Neural crest cell (in vitro differentiated cells): ENCODE data around the gene MESP1. TPM values are rescaled to one million over a fixed set of nuclear protein-coding genes. Genes with fewer than 3 reads are reported as not detected.

Source experiments
- DNase-seq: peaks from one replicate; pipeline ENCODE4 v3.0.0; 2021; ENCODE audit warnings: low read depth, mixed read lengths, low spot score
- H3K27ac Mint-ChIP-seq: one replicate; pipeline ENCODE4 v1.8.0; 2021; ENCODE audit warnings: mild to moderate bottlenecking, mixed read lengths; ENCODE audit not compliant: unreplicated experiment
- H3K27me3 Mint-ChIP-seq: 2 replicates; pipeline ENCODE4 v1.8.0; 2021; ENCODE audit warnings: low read depth, mild to moderate bottlenecking, mixed read lengths
- H3K36me3 Mint-ChIP-seq: 2 replicates; pipeline ENCODE4 v1.8.0; 2021; ENCODE audit warnings: low read depth, mild to moderate bottlenecking, mixed read lengths
- H3K4me1 Mint-ChIP-seq: 2 replicates; pipeline ENCODE4 v1.8.0; 2021; ENCODE audit warnings: mixed read lengths
- H3K4me3 Mint-ChIP-seq: one replicate; pipeline ENCODE4 v1.8.0; 2021; ENCODE audit warnings: mild to moderate bottlenecking, mixed read lengths
- H3K9me3 Mint-ChIP-seq: 2 replicates; pipeline ENCODE4 v1.8.0; 2021; ENCODE audit warnings: mixed read lengths
- total RNA-seq: library from RNA; stranded (reverse); gene quantifications from 2 replicates; pipeline ENCODE4 v1.2.1, GENCODE V29; 2021
- TF ChIP-seq, protein P1 (sequence below): fragments of 200-600 bp; sonication (generic); conservative IDR thresholded peaks from 2 replicates; pipeline ENCODE4 v1.5.0; 2021; ENCODE audit warnings: antibody characterized with exemption, mild to moderate bottlenecking

Gene MESP1
- total RNA-seq, 1 donor from 2014 or later: 2.3 TPM

GRCh38 chr15:89767411-89767915, 16.4 kb upstream of the MESP1 start:
- Mint-ChIP-seq H3K9me3 (peaks cover 3% of the 10 kb centered on the region), H3K4me1 (no peaks in the 10 kb centered on the region), H3K36me3 (no peaks in the 10 kb centered on the region), H3K27me3 (no peaks in the 10 kb centered on the region), H3K27ac (no peak overlapping the region), H3K4me3 (no peak overlapping the region)
- TF ChIP-seq, protein P1, sequence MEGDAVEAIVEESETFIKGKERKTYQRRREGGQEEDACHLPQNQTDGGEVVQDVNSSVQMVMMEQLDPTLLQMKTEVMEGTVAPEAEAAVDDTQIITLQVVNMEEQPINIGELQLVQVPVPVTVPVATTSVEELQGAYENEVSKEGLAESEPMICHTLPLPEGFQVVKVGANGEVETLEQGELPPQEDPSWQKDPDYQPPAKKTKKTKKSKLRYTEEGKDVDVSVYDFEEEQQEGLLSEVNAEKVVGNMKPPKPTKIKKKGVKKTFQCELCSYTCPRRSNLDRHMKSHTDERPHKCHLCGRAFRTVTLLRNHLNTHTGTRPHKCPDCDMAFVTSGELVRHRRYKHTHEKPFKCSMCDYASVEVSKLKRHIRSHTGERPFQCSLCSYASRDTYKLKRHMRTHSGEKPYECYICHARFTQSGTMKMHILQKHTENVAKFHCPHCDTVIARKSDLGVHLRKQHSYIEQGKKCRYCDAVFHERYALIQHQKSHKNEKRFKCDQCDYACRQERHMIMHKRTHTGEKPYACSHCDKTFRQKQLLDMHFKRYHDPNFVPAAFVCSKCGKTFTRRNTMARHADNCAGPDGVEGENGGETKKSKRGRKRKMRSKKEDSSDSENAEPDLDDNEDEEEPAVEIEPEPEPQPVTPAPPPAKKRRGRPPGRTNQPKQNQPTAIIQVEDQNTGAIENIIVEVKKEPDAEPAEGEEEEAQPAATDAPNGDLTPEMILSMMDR: no peak
- no peak for DNase-seq

- Mint-ChIP-seq H3K27ac (no peak overlapping the region), H3K4me1 (no peaks in the 10 kb centered on the region), H3K9me3 (peaks cover 3% of the 10 kb centered on the region), H3K4me3 (no peak overlapping the region), H3K36me3 (no peaks in the 10 kb centered on the region), H3K27me3 (no peaks in the 10 kb centered on the region)
- no peak for DNase-seq
- TF ChIP-seq, protein P1: no peak
Observed at GRCh38 chr15:89766357-89767311, 15.6 kb upstream of the MESP1 start.

DNA sequence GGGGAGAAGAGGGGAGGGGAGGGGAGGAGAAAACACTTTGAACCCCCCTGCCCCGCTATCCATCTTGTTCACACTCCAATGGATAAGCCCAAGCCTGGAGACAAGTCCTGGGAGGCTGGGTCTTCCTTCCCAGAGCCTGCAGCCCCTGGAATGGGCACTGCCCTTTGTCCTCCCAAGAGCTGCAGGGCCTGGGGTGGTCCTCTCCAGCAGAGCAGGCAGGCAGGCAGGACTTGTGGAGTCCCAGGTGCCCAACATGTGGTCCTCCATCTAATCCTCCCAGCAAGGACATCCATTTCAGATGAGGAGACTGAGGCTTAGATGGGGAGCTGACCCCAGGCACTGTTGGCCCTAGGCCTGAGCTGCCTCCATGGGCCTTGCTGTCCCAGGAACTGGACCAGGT, 14.6 kb upstream of the MESP1 start:
- Mint-ChIP-seq H3K4me3 (no peak overlapping the region), H3K36me3 (no peaks in the 10 kb centered on the region), H3K27ac (no peak overlapping the region), H3K9me3 (peaks cover 3% of the 10 kb centered on the region), H3K27me3 (no peaks in the 10 kb centered on the region), H3K4me1 (no peaks in the 10 kb centered on the region)
- TF ChIP-seq, protein P1: no peak
- DNase-seq: no peak

DNA sequence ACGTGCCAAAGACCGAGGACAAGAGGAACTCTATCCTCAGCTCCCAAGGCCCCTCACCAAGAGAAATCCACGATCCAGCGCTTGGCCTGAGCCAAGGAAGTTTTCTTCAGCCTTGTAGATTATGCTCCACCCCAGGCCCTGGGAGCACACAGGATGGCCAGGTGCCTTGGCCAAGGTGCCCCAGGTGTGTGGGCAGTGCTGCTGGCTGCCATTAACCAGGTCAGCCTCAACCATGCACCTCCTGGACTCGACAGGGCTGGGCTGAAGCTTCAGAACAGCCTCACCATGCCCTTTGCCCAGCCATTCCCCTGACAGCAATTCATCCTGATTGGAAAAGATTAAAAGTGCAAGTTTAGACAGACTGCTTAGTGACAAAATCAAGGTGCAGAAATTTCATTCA, 10.9 kb upstream of the MESP1 start:
- no peaks in the 10 kb centered on the region for H3K27me3 Mint-ChIP-seq
- no peak overlapping the region for H3K4me3 Mint-ChIP-seq
- H3K27ac Mint-ChIP-seq: no peak overlapping the region
- no peak for DNase-seq
- no peaks in the 10 kb centered on the region for H3K36me3 Mint-ChIP-seq
- peaks cover 3% of the 10 kb centered on the region for H3K9me3 Mint-ChIP-seq
- TF ChIP-seq, protein P1: no peak
- H3K4me1 Mint-ChIP-seq: no peaks in the 10 kb centered on the region

- TF ChIP-seq, protein P1: no peak
- no peaks in the 10 kb centered on the region for H3K36me3 Mint-ChIP-seq
- H3K27me3 Mint-ChIP-seq: no peaks in the 10 kb centered on the region
- H3K4me1 Mint-ChIP-seq: no peaks in the 10 kb centered on the region
- no peak for DNase-seq
- no peak overlapping the region for H3K4me3 Mint-ChIP-seq
- H3K9me3 Mint-ChIP-seq: peaks cover 3% of the 10 kb centered on the region
- H3K27ac Mint-ChIP-seq: peak overlapping the region; percentile 52
Observed at GRCh38 chr15:89761009-89761831, 10.2 kb upstream of the MESP1 start.
